ENCODE data around the gene WDTC1. TPM values are rescaled to one million over a fixed set of nuclear protein-coding genes. Genes with fewer than 3 reads are reported as not detected.

The WDTC1 gene
- polyA plus RNA-seq, 2 of the 4 experiments (the other 2 are of a cell fraction), result 3.8 to 6.9 TPM

- POLR2A ChIA-PET, result interaction anchor here (1.4 kb wide), 1 partner anchor 20 kb away, joined by 3 read pairs; no protein-coding TSS in a partner anchor
- H3K27ac ChIP-seq, result peak overlapping the region; percentile 57 to 80; a peak in 5 of 6 replicates
- no peak for TF ChIP-seq TFCP2L1 (CRISPR knock-in tag; IDR thresholded peaks at IDR 0.05)
- no peak for TF ChIP-seq ZNF302 (CRISPR knock-in tag; IDR thresholded peaks at IDR 0.05)
- TF ChIP-seq GATA3 (IDR thresholded peaks at IDR 0.05; ENCODE audit: borderline replicate concordance), result no peak
- TF ChIP-seq RCOR1 (IDR thresholded peaks at IDR 0.05; ENCODE audit: low read depth, low read length), result no peak
- no peak for TF ChIP-seq ZFP36 (IDR thresholded peaks at IDR 0.05; ENCODE audit: borderline replicate concordance, partially characterized antibody)
- TF ChIP-seq CBX2 (IDR thresholded peaks at IDR 0.05; ENCODE audit: borderline replicate concordance, low read depth), result no peak
- TF ChIP-seq BHLHE40 (IDR thresholded peaks at IDR 0.05; ENCODE audit: low read depth, low read length), result no peak
- TF ChIP-seq FOSB (CRISPR knock-in tag; IDR thresholded peaks at IDR 0.05), result no peak
- no peak for DNase-seq (ENCODE audit: low read depth in 1 of 2, low spot score in 1 of 2)
- peak overlapping the region; percentile 19; the same call in 2 of the 3 replicates for H3K4me3 ChIP-seq
- FAIRE-seq, result no peak
- CTCF ChIA-PET, result interaction anchor here (1.2 to 11.8 kb wide), 4 partner anchors 9 to 42 kb away, joined by 3 to 134 read pairs (median 31); no protein-coding TSS in a partner anchor
- H3K4me1 ChIP-seq, result peaks cover 19% of the 10 kb centered on the region
- 81% methylated on average over 4 of the region's 8 CpGs for WGBS (ENCODE audit: missing lambda C conversion rate)
- peak; percentile 5 to 15; a peak in 2 of 6 replicates for ATAC-seq
- H3K4me2 ChIP-seq, result peak overlapping the region; percentile 70
- no peaks in the 10 kb centered on the region for H3K9me3 ChIP-seq
These were observed 108.0 kb downstream of the WDTC1 start for GRCh38 chr1:27342391-27342777.

GRCh38 chr1:27342778-27343638, 108.6 kb downstream of the WDTC1 start:
- 92% methylated on average over 13 of the region's 31 CpGs for WGBS (ENCODE audit: missing lambda C conversion rate)
- FAIRE-seq (no peak), ATAC-seq (no peak; a peak in 2 of 6 replicates), DNase-seq (ENCODE audit: low read depth in 1 of 2, low spot score in 1 of 2) (no peak)
- ChIA-PET POLR2A (no interaction called here), CTCF (interaction anchor here (1.2 to 11.8 kb wide), 4 partner anchors 10 to 42 kb away, joined by 4 to 134 read pairs (median 31); no protein-coding TSS in a partner anchor)
- no peak overlapping the region for H3K4me3 ChIP-seq
- H3K27ac ChIP-seq, result peak overlapping the region in 1 of 2 experiments; percentile 80; a peak in 3 of 6 replicates
- no peak for TF ChIP-seq EHF (CRISPR knock-in tag; IDR thresholded peaks at IDR 0.05)
- no peak for TF ChIP-seq MYC (IDR thresholded peaks at IDR 0.05; ENCODE audit: borderline replicate concordance, low read length)
- no peak for TF ChIP-seq GATA3 (IDR thresholded peaks at IDR 0.05; ENCODE audit: borderline replicate concordance)
- no peak for TF ChIP-seq CHD4 (IDR thresholded peaks at IDR 0.05; ENCODE audit: borderline replicate concordance)
- no peak for TF ChIP-seq HOXA7 (CRISPR knock-in tag; IDR thresholded peaks at IDR 0.05)
- no peak for TF ChIP-seq POLR2A (IDR thresholded peaks at IDR 0.05; ENCODE audit: low read length)
- no peak for TF ChIP-seq ZFP36 (IDR thresholded peaks at IDR 0.05; ENCODE audit: borderline replicate concordance, partially characterized antibody)
- no peak for TF ChIP-seq NPAS2 (CRISPR knock-in tag; IDR thresholded peaks at IDR 0.05; ENCODE audit: borderline replicate concordance)
- no peak for TF ChIP-seq CBX8 (IDR thresholded peaks at IDR 0.05)
- TF ChIP-seq HEYL (CRISPR knock-in tag; IDR thresholded peaks at IDR 0.05), result no peak
- no peak overlapping the region for H3K4me2 ChIP-seq
- H3K9me3 ChIP-seq, result no peaks in the 10 kb centered on the region
- H3K4me1 ChIP-seq, result peaks cover 23% of the 10 kb centered on the region

GRCh38 chr1:27343639-27344025, 109.2 kb downstream of the WDTC1 start:
- Histone ChIP-seq H3K4me2 (no peak overlapping the region), H3K27ac (peak overlapping the region in 1 of 2 experiments; percentile 80; a peak in 1 of 6 replicates), H3K4me1 (peaks cover 24% of the 10 kb centered on the region), H3K9me3 (no peaks in the 10 kb centered on the region), H3K4me3 (no peak overlapping the region)
- TF ChIP-seq ZNF302 (CRISPR knock-in tag; IDR thresholded peaks at IDR 0.05), result no peak
- TF ChIP-seq JUNB (IDR thresholded peaks at IDR 0.05), result no peak
- no peak for TF ChIP-seq CHD2 (IDR thresholded peaks at IDR 0.05; ENCODE audit: low read length, partially characterized antibody)
- TF ChIP-seq HDAC2 (IDR thresholded peaks at IDR 0.05), result no peak
- TF ChIP-seq HOXA7 (CRISPR knock-in tag; IDR thresholded peaks at IDR 0.05), result no peak
- FAIRE-seq (no peak), DNase-seq (ENCODE audit: low read depth in 1 of 2, low spot score in 1 of 2) (no peak), ATAC-seq (no peak)
- POLR2A ChIA-PET, result no interaction called here
- 75% methylated on average over 4 of the region's 5 CpGs for WGBS (ENCODE audit: missing lambda C conversion rate)
- CTCF ChIA-PET, result interaction anchor here (1.2 to 7.2 kb wide), 2 partner anchors 11 to 14 kb away, joined by 4 to 41 read pairs; no protein-coding TSS in a partner anchor

GRCh38 chr1:27345272-27345671, 110.8 kb downstream of the WDTC1 start:
- Histone ChIP-seq H3K9me3 (no peaks in the 10 kb centered on the region), H3K27ac (no peak overlapping the region), H3K4me3 (no peak overlapping the region), H3K4me2 (no peak overlapping the region), H3K4me1 (peaks cover 32% of the 10 kb centered on the region)
- 97% methylated on average over 5 of the region's 12 CpGs for WGBS (ENCODE audit: missing lambda C conversion rate)
- ChIA-PET CTCF (interaction anchor here (0.6 to 7.2 kb wide), 8 partner anchors 10 to 300 kb away, joined by 3 to 41 read pairs (median 3); partner anchors contain the start of gene MAP3K6), POLR2A (no interaction called here)
- FAIRE-seq (no peak), DNase-seq (ENCODE audit: low read depth in 1 of 2, low spot score in 1 of 2) (no peak), ATAC-seq (no peak)
- no peak for TF ChIP-seq ESRRA (IDR thresholded peaks at IDR 0.05; ENCODE audit: borderline replicate concordance, low read length)
- TF ChIP-seq HOXA7 (CRISPR knock-in tag; IDR thresholded peaks at IDR 0.05), result no peak
- TF ChIP-seq MAZ (IDR thresholded peaks at IDR 0.05; ENCODE audit: borderline replicate concordance, low read depth, low read length), result no peak
- no peak for TF ChIP-seq BHLHE40 (IDR thresholded peaks at IDR 0.05; ENCODE audit: low read depth, low read length)
- TF ChIP-seq MAFK (IDR thresholded peaks at IDR 0.05; ENCODE audit: partially characterized antibody), result no peak
- TF ChIP-seq FOSB (CRISPR knock-in tag; IDR thresholded peaks at IDR 0.05), result no peak
- no peak for TF ChIP-seq PHF8 (IDR thresholded peaks at IDR 0.05; ENCODE audit: borderline replicate concordance, low read depth)
- TF ChIP-seq HES2 (IDR thresholded peaks at IDR 0.05), result no peak
- TF ChIP-seq HOXB13 (CRISPR knock-in tag; IDR thresholded peaks at IDR 0.05; ENCODE audit: low read depth), result no peak
- no peak for TF ChIP-seq CEBPB (IDR thresholded peaks at IDR 0.05)
- TF ChIP-seq NR3C1 (IDR thresholded peaks at IDR 0.05), result no peak
- no peak for TF ChIP-seq ELK1 (IDR thresholded peaks at IDR 0.05; ENCODE audit: low read depth, low read length)
- no peak for TF ChIP-seq ATOH8 (CRISPR knock-in tag; IDR thresholded peaks at IDR 0.05; ENCODE audit: low read depth)

Measured in A549 (cell line).